ENCODE measurements around the gene SORCS1. TPM values are rescaled to one million over a fixed set of nuclear protein-coding genes. Genes with fewer than 3 reads are reported as not detected.
A peak's percentile ranks its signal among the peaks of the same experiment; 100 is the strongest.

The SORCS1 gene
- total and polyA plus RNA-seq, 2 experiments from 2014 or later = 2.9 to 8.9 TPM

- TF ChIP-seq REST (IDR thresholded peaks at IDR 0.05; ENCODE audit: unreplicated experiment) (no peak), ETS1 (IDR thresholded peaks at IDR 0.05) (no peak), STAT1 (IDR thresholded peaks at IDR 0.05; ENCODE audit: unreplicated experiment) (no peak), CTCF (conservative IDR thresholded peaks at IDR 0.05; ENCODE audit: low read depth in 2 of 2) (no peak), POLR2AphosphoS5 (IDR thresholded peaks at IDR 0.05; ENCODE audit: low read depth) (no peak)
These were observed 607.5 kb downstream of the SORCS1 start (continued) for GRCh38 chr10:106557053-106557452.

DNA sequence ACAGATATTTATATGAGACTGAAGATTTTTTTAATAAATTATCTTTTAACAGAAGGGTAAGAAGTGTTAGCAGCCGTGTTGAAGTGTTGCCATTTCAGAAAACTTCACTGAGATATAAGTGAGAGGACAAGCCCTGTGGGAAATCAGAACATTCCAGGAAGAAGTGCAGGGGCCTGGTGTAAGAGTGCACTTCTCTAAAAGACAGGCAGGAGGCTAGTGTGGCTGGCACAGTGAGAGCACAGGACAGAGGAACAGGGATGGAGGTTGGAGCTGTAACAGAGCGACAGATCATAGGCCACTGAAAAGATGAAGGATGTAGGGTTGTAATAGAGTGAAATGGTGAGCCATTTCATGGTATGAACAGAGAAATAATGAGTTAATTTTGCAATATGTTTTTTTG lies 608.9 kb downstream of the SORCS1 start:
- H3K9me3 Mint-ChIP-seq = no peaks in the 10 kb centered on the region
- Histone ChIP-seq H3K27ac (ENCODE audit: low read depth) (no peak overlapping the region), H3K9me2 (ENCODE audit: insufficient read depth) (no peaks in the 10 kb centered on the region), H3K4me1 (ENCODE audit: insufficient read depth) (0 out of 2 replicates have a peak, but pooled peaks cover 3% of the 10 kb centered on the region), H3F3A (replicated peaks; ENCODE audit: low read depth) (no peaks in the 10 kb centered on the region), H3K36me3 (ENCODE audit: insufficient read depth) (no peaks in the 10 kb centered on the region), H4K20me1 (replicated peaks; ENCODE audit: insufficient read depth) (no peaks in the 10 kb centered on the region), H3K27me3 (ENCODE audit: insufficient read depth) (no peaks in the 10 kb centered on the region), H3K79me2 (replicated peaks; ENCODE audit: insufficient read depth) (no peaks in the 10 kb centered on the region), H3K4me2 (no peak overlapping the region), H2AFZ (no peak overlapping the region), H3K4me3 (no peak overlapping the region)
- TF ChIP-seq ZNF462 (CRISPR knock-in tag; IDR thresholded peaks at IDR 0.05) (no peak), CTCF (conservative IDR thresholded peaks at IDR 0.05; ENCODE audit: low read depth in 2 of 2) (peak; percentile 6 to 26; a peak in 2 of 4 replicates), JUNB (IDR thresholded peaks at IDR 0.05; ENCODE audit: unreplicated experiment) (no peak)
- H3K36me3 Mint-ChIP-seq (ENCODE audit: low read depth) = no peaks in the 10 kb centered on the region
- H3K27ac Mint-ChIP-seq = no peak overlapping the region
- peaks cover 10% of the 10 kb centered on the region for H3K4me1 Mint-ChIP-seq
- no peaks in the 10 kb centered on the region for H3K27me3 Mint-ChIP-seq (ENCODE audit: insufficient read depth, low read depth, poor library complexity)
- DNase-seq (ENCODE audit: low spot score) (peak; percentile 39), ATAC-seq (peak; percentile 93)
- no peak overlapping the region for H3K4me3 Mint-ChIP-seq

All from GM23338 (cell line).